IMR-90 (cell line): ENCODE data around the gene ADAM12.

Experiments used
- CEBPB ChIP-seq: IDR thresholded peaks from 2 replicates; pipeline ENCODE4 v1.6.1; 2012; ENCODE audit warnings: low read depth, low read length, improper control_type of control experiment
- CTCF ChIP-seq: conservative IDR thresholded peaks from 2 replicates; pipeline ENCODE4 v1.5.1; 2012; ENCODE audit warnings: mild to moderate bottlenecking, low read depth, low read length, improper control_type of control experiment
- ELK1 ChIP-seq: fragments of 150-350 bp; IDR thresholded peaks from 2 replicates; pipeline ENCODE4 v1.6.1; 2016; ENCODE audit warnings: low read depth, mild to moderate bottlenecking, low read length, moderate library complexity, borderline replicate concordance
- POLR2A ChIP-seq: IDR thresholded peaks from 2 replicates; pipeline ENCODE4 v1.6.1; 2012; ENCODE audit warnings: mild to moderate bottlenecking, low read depth, low read length
- RFX5 ChIP-seq: IDR thresholded peaks from 2 replicates; pipeline ENCODE4 v1.8.0; 2012; ENCODE audit warnings: low read depth, mild to moderate bottlenecking, low read length, moderate library complexity

- TF ChIP-seq CTCF (no peak), CEBPB (no peak), POLR2A (no peak), ELK1 (no peak), RFX5 (no peak)
Measured at GRCh38 chr10:126272526-126272925, 115.8 kb downstream of the ADAM12 start.
